Body of pancreas (tissue), 4 donors: ENCODE results near the gene STAMBPL1.

Experiments
- CTCF ChIP-seq, 7 experiments: fragments of 450-650 bp in 4 of 7; fragments of 200-600 bp in 3 of 7; sonication (generic) in 3 of 7; IDR thresholded peaks; one replicate each; pipeline ENCODE4 v1.5.1; 2016 to 2019; ENCODE audit warnings: antibody characterized with exemption in 7 of 7
- POLR2A ChIP-seq, 3 donors: fragments of 450-650 bp; IDR thresholded peaks; one replicate each; pipeline ENCODE4 v1.6.1; 2016; ENCODE audit warnings: antibody characterized with exemption in 3 of 3, mild to moderate bottlenecking in 2 of 3

GRCh38 chr10:88960802-88961201 is 80.8 kb downstream of the STAMBPL1 start:
- TF ChIP-seq CTCF (IDR thresholded peaks at IDR 0.05) (no peak), POLR2A (IDR thresholded peaks at IDR 0.05) (no peak)
